Measurements from ENCODE around the gene SPATA21.
"Not testable (repeated sequence)": the region's sequence is repeated elsewhere in the genome, so short reads cannot be mapped to it uniquely, and the experiment has no call there.

Gene SPATA21

GRCh38 chr1:16376971-16377370, 60.3 kb downstream of the SPATA21 start:
- no peak for DNase-seq

- DNase-seq = no peak
These were observed 61.5 kb downstream of the SPATA21 start for GRCh38 chr1:16375521-16376340.

- no peak for DNase-seq
These were observed 63.0 kb downstream of the SPATA21 start for GRCh38 chr1:16374266-16374665.

- DNase-seq = no peak
These were observed 64.5 kb downstream of the SPATA21 start for GRCh38 chr1:16372535-16373285.

- DNase-seq = no peak
These were observed 65.5 kb downstream of the SPATA21 start for GRCh38 chr1:16371725-16372124.

GRCh38 chr1:16369821-16370220, 67.4 kb downstream of the SPATA21 start:
- DNase-seq = no peak

GRCh38 chr1:16367968-16368890, 69.0 kb downstream of the SPATA21 start:
- DNase-seq = peak; percentile 28

GRCh38 chr1:16367258-16367967, 69.8 kb downstream of the SPATA21 start:
- DNase-seq = peak; percentile 90

GRCh38 chr1:16366722-16367257, 70.4 kb downstream of the SPATA21 start, which contains the start of gene SZRD1:
Gene SZRD1, plus strand, starts transcription at chr1:16367242. Its CDS starts 16 bp downstream, at chr1:16367258.
- peak; percentile 96 for DNase-seq

- not testable (repeated sequence) for DNase-seq
These were observed 72.1 kb downstream of the SPATA21 start for GRCh38 chr1:16365146-16365498.

- no peak for DNase-seq
These were observed 80.4 kb downstream of the SPATA21 start for GRCh38 chr1:16356867-16357266.

GRCh38 chr1:16354619-16355018, 82.6 kb downstream of the SPATA21 start:
- DNase-seq = no peak

- DNase-seq = no peak
These were observed 84.2 kb downstream of the SPATA21 start for GRCh38 chr1:16352842-16353535.

- DNase-seq = peak; percentile 93
These were observed 85.0 kb downstream of the SPATA21 start, which contains the start of gene FBXO42 for GRCh38 chr1:16351994-16352841. Gene FBXO42, minus strand, starts transcription at chr1:16352480. Its CDS starts 37,062 bp downstream, at chr1:16315418.

GRCh38 chr1:16351456-16351993, 85.7 kb downstream of the SPATA21 start:
- DNase-seq = no peak

GRCh38 chr1:16349847-16350406, 87.3 kb downstream of the SPATA21 start:
- no peak for DNase-seq
